Astrocyte (in vitro differentiated cells and primary cell): Measurements from ENCODE around the gene MACC1.

Experiments
- EZH2 ChIP-seq: IDR thresholded peaks from 2 replicates; pipeline ENCODE4 v1.6.1; 2012; ENCODE audit warnings: mild to moderate bottlenecking, low read length, inconsistent platforms; ENCODE audit not compliant: insufficient read depth
- TF ChIP-seq, protein P1 (sequence below): IDR thresholded peaks from 2 replicates; pipeline ENCODE4 v1.5.1; 2011; ENCODE audit warnings: low read depth, mild to moderate bottlenecking, inconsistent platforms, low read length, moderate library complexity; ENCODE audit not compliant: insufficient read depth

- TF ChIP-seq EZH2 = no peak
- TF ChIP-seq, protein P1, sequence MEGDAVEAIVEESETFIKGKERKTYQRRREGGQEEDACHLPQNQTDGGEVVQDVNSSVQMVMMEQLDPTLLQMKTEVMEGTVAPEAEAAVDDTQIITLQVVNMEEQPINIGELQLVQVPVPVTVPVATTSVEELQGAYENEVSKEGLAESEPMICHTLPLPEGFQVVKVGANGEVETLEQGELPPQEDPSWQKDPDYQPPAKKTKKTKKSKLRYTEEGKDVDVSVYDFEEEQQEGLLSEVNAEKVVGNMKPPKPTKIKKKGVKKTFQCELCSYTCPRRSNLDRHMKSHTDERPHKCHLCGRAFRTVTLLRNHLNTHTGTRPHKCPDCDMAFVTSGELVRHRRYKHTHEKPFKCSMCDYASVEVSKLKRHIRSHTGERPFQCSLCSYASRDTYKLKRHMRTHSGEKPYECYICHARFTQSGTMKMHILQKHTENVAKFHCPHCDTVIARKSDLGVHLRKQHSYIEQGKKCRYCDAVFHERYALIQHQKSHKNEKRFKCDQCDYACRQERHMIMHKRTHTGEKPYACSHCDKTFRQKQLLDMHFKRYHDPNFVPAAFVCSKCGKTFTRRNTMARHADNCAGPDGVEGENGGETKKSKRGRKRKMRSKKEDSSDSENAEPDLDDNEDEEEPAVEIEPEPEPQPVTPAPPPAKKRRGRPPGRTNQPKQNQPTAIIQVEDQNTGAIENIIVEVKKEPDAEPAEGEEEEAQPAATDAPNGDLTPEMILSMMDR = no peak
Measured at GRCh38 chr7:20085086-20085485, 132.1 kb downstream of the MACC1 start.
